CD4-positive, alpha-beta T cell treated with Interleukin-6 at 100 ng/mL for 8 hours (primary cell): ENCODE data around the gene MBD3L4.
A peak's percentile ranks its signal among the peaks of the same experiment; 100 is the strongest.
"Not testable (repeated sequence)": the region's sequence is repeated elsewhere in the genome, so short reads cannot be mapped to it uniquely, and the experiment has no call there.

Experiments
- DNase-seq: peaks from one replicate; pipeline ENCODE4 v3.0.0-alpha.2; 2020; ENCODE audit warnings: mixed read lengths, low spot score

The MBD3L4 gene

DNA sequence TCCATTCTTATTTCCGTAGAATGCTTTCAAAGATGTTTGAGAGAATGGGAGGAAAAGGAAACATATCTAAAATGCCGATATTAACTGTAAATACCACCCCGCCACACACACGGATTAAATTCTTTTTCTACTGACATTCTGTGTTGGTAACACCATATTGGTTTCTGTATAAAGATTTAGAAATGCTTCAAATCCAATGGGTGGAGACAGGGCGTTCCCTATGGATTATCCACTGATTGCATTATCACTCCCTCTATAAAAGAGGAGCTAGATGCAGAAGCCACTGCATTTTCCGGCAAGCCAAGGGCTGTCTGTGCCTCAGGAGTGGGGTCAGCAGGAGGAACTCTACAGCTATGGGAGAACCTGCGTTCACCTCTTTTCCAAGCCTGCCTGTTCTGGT lies 9.0 kb upstream of the MBD3L4 start, which contains the start of gene MBD3L2:
MBD3L2 (plus strand) TSS at position 301 of the 400 bp plus-strand sequence; CDS start at position 354, 53 bp downstream.
- DNase-seq: not testable (repeated sequence)

- DNase-seq: not testable (repeated sequence)
Observed at GRCh38 chr19:7041563-7041962, 1.6 kb upstream of the MBD3L4 start.

DNA sequence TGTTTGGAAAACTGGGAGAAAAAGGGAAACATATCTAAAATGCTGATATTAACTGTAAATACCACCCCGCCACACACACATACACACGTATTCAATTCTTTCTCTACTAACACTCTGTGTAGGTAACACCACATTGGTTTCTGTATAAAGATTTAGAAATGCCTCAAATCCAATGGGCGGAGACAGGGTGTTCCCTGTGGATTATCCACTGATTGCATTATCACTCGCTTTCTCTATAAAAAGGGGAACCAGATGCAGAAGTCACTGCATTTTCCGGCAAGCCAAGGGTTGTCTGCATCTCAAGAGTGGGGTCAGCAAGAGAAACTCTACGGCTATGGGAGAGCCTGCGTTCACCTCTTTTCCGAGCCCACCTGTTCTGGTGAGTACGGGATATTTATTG lies 9.7 kb downstream of the MBD3L4 start, which contains the start of gene MBD3L5:
MBD3L5 (plus strand) TSS at position 301 of the 400 bp plus-strand sequence; CDS start at position 335, 34 bp downstream.
- DNase-seq: not testable (repeated sequence)

DNA sequence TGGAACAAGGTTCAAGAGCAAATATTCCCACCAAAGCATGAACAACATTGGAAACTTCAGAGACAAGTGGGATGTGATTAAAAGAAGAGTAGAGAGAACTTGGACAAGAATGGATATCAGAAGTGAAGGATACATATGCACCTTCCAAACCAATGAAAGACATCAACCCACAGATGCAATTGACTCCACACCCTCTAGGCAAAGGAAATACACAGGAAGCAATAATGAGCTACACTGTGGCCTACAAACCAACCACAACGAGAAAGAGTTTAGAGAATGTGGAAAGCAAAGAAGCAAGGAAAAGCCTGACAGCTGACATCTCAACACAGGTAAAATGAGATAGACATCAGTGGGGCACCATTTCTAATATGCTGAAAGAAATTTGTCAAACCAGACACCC lies 11.2 kb downstream of the MBD3L4 start:
- not testable (repeated sequence) for DNase-seq

- not testable (repeated sequence) for DNase-seq
Observed at GRCh38 chr19:7021331-7021730, 18.6 kb downstream of the MBD3L4 start, which contains the start of gene MBD3L2B. Gene MBD3L2B (minus strand): TSS chr19:7021431. CDS start chr19:7021397, 34 bp downstream.

DNA sequence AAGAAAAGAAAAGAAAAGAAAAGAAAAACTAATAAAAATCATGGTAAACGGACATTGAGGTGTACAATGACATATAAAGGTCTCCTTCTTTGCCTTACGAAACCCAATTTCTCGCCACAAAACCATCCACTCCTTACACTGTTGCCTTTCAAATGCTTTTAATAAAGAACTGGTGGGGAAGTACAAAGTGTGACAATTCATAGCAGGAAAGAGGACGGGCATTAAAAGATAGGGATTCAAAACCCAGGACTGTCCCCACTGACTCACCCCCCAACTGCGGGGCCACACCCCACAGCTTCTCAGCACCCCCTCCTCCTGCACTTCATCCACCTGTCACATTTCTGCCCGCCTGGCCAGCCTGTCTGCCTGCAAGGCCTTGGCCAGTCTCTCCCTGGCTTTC lies 21.2 kb downstream of the MBD3L4 start:
- no peak for DNase-seq

DNA sequence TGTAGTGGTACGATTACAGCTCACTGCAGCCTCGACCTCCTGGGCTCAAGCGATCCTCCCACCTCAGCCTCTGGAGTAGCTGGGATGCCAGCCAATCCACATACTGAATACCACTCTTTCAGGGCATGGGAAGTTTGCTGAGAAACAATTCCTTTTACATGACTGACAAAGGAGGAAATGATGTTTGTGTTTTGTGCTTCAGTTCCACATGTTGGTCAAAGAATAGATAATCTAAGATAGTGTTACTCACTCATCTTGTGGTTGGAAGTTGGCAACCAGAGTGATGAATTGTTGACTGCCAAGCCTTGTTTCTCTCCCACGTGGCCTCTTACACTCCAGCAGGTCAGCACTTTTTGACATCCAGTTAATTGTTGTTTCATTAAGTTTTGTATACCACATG lies 26.3 kb downstream of the MBD3L4 start:
- DNase-seq: peak; percentile 28

- DNase-seq: no peak
Observed at GRCh38 chr19:7010722-7011593, 29.0 kb downstream of the MBD3L4 start.

DNA sequence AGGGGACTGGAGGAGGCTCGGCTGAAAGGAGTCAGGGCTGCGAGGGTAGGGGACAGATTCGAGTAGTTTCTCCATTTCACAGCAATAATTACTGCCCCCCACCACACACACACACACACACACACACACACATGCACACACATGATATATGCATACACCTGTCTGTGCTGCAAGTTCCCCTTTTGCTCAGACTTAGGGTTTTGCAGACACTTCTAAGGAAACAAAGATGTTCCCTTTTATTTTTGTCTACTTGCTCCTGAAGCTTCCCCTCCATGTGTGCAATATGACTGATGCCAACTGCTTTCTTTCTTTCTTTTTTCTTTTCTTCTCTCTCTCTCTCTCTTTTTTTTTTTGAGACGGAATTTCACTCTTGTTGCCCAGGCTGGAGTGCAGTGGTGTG lies 32.1 kb downstream of the MBD3L4 start:
- no peak for DNase-seq

- no peak for DNase-seq
Observed at GRCh38 chr19:7006135-7006704, 33.8 kb downstream of the MBD3L4 start.

DNA sequence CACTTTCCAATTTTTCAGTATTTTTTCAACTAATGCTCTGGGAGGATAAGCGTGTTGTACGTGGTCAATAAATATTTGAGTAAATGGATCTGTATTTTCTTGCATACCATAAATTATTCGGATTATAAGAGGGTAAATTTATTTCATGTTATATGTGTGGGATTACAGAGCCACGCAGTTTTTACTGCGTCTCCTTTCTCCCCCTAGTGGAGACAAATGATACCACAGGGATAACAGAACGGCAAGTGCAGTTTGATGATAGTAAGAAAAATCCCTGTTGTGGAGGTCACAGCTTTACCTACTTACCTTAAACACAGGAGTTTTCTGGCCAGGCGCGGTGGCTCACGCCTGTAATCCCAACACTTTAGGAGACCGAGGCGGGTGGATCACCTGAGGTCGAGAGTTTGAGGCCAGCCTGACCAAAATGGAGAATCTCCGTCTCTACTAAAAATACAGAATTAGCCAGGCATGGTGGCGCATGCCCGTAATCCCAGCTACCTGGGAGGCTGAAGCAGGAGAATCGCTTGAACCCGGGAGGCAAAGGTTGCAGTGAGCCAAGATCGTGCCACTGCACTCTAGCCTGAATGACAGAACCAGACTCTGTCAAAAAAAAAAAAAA lies 35.6 kb downstream of the MBD3L4 start:
- no peak for DNase-seq

- DNase-seq: no peak
Observed at GRCh38 chr19:7000816-7001215, 39.2 kb downstream of the MBD3L4 start.

GRCh38 chr19:7000333-7000732 lies 39.6 kb downstream of the MBD3L4 start:
- DNase-seq: no peak

DNA sequence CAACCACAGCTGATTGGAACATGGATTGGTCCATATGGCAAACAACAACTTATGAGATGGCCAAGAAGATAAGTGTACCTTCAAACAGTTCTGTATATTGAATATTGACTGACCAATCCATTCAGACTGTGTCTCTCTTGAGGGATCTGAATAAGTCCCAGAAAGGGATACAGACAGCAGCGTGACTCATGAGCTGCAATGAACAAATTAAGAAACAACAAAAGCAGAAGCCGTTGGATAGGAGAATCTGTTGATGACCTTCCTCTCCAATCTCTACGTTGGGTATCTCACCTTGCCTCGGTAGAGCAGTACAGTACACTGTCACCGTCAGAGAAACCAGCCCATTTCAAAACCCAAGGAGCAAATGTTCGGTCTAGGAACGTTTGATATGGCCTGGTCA lies 40.0 kb downstream of the MBD3L4 start:
- DNase-seq: no peak

DNA sequence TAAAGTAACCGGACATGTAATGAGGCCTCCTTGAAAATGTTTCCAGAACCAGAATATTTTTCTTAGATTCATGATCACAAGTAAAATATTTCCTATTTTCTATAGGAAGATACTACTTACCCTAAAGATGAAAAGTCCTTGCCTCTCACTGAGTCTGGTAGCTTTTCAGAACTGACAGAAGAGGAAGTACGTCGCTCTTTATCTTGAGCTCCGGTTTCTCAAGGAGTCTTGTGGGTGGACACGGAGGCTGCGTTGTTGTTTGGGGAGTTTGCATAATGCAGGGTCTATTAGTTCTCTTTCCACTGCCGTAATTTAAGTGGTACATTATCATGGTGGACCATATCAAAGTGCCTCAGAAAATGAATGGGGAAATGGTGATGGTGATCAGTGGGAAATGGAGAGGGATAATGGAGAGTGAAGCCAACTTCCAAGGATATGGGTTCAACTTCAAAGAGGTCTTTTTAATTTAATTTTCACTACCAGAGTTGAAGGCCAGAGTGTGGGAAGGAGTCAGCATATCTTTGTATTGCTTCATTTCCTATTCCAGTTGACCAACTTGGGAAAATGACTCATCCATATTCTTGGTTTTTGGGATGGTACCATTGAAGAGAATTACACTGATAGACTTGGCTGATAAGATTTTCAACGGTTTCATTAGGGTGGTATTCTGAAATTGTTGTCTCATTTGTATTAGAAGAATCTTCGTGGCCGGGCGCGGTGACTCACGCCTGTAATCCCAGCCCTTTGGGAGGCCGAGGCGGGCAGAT lies 42.1 kb downstream of the MBD3L4 start:
- DNase-seq: no peak

DNA sequence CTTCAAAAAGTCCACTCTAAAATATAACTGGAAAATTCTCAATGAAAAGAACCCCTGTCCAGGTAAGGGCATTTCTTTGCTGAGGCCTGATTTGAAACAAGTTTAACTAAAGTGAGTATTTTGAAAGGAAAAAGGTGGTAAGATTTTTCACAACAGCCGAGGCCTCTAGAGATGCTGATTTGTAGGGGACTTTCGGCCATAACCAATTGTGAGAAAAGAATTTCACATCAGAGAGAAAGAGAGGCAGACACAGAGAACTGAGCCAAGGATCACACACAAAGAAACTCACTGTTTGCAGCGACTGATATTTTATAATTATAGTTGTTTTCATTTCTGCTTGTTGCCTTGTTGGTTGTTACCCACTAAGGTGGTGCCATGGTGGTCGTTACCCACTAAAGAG lies 43.2 kb downstream of the MBD3L4 start:
- no peak for DNase-seq

DNA sequence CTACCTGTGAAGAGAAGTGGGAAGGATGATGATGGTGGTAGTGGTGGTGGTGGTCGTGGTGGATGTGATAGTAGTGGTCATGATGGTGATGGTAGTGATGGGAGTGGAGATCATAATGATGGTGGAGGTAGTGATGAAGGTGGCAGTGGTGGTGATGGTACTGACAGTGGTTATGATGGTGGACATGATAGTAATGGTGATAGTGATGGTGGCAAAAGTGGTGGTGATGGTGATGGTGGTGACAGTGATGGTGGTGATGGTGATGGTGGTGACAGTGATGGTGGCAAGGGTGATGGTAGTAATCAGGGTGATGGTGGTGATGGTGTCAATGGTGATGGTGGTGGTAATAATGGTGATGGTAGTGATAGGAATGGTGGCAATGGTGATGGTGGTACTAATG lies 44.9 kb downstream of the MBD3L4 start:
- DNase-seq: no peak

GRCh38 chr19:6988257-6988656 lies 51.7 kb downstream of the MBD3L4 start:
- DNase-seq: no peak

DNA sequence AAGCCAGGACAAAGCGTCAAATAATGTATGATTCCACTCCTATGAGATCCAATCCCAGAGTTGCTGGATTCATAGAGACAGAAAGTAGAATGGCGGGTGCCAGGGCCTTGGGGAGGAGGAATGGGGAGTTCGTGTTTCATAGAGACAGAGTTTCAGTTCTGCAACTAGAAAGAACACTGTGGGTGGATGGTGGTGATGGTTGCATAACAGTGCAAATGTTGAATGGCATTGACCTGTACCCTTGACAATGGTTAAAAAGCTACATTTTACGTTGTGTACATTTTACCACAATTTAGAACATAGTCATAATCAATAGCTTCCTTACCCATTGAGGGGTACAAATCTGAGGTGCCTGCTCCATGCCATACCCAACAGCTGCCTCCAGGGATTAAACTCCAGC lies 52.1 kb downstream of the MBD3L4 start:
- no peak for DNase-seq
